Measurements from ENCODE around the gene RPRD1B.

Gene RPRD1B

GRCh38 chr20:38134427-38135270 is 101.1 kb downstream of the RPRD1B start:
- no peak for DNase-seq

- DNase-seq = no peak
These were observed 101.7 kb downstream of the RPRD1B start for GRCh38 chr20:38135271-38135650.

GRCh38 chr20:38135651-38136420 is 102.3 kb downstream of the RPRD1B start:
- no peak for DNase-seq

GRCh38 chr20:38136421-38137245 is 103.1 kb downstream of the RPRD1B start:
- DNase-seq = no peak

- DNase-seq = no peak
These were observed 104.0 kb downstream of the RPRD1B start for GRCh38 chr20:38137441-38138037.

GRCh38 chr20:38138086-38138778 is 104.7 kb downstream of the RPRD1B start:
- no peak for DNase-seq

DNA sequence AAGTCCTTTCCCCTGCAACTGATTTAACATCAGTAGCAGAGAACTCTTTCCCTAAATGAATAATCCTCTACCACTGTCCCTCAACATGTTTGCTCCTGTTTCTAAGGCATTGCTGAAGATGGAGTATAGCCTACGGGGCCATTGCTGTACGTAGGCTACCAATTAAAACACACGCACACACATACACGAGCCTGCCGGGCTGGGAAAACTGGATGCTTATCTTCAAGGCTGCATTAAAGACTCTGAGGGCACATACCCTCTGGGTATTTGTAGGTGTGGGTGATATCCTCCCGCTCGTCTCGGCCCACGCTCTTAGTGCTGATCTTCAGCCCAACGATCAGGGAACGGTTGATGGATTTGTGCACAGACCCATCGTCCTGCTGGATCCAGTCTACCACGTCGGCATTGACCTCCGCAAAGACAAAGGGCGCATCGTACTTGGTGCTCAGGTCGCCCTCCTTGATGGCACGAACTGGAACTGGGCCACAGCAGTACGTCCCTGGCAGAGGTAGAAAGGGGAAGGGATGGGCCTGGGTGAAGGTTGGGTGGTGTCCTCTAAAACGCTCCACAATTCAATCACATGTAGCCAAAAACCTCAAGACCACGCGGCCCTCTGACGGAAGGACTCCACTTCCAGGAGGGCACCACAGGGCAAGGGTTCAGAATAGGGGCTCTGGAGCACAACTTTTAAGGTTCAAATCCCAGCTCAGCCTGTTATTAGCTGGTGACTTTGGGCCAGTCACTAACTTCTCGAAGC is 105.8 kb downstream of the RPRD1B start:
- no peak for DNase-seq

DNA sequence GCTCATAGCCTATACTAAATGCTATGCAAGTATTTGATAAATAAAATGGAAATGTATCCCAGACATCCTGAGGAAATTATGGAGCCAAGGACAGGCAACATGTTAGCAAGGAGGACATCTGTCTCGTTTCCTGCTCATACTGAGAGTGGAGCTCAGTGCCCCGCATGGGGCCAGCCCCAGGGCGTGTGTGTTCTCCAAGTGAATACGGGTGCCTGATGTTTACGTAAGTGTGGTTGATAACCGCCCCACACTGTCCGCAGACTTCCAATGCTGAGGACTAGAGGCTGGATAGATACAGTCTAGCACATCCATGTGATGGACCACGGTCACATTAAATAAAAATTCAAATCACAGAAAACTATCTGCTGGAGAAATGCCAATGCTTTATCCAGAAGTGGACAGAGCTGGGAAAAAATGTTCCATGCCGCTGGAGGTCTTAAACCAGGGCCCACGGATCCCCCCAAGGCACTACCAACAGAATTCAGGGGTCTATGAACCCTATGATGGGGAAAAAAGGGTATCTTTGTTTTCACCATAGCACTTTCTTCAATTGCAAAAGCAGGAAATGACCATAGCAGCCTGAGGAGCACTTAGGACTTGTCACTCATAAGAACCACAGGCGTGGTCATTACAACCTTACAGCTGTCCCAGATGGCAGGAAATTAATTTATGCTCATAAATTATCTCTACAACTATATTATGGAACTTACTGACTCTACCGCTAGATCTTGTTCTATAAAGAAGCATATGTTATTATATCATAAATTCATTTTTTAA is 106.6 kb downstream of the RPRD1B start:
- DNase-seq = no peak

GRCh38 chr20:38141204-38141888 is 107.8 kb downstream of the RPRD1B start:
- DNase-seq = peak in 3 of 58 donors; percentile 4 to 13 (median 10)

All from anterior cingulate cortex (tissue), 58 donors.